ENCODE results near the gene ZNF70. TPM values are rescaled to one million over a fixed set of nuclear protein-coding genes. Genes with fewer than 3 reads are reported as not detected.

ZNF70 gene
- total RNA-seq, 3 donors from 2014 or later = 2.3 to 3.0 (median 2.6) TPM

GRCh38 chr22:23773483-23774113 is 22.7 kb upstream of the ZNF70 start:
- H3K4me3 Mint-ChIP-seq = peak overlapping the region; percentile 66
- H3K27me3 Mint-ChIP-seq (ENCODE audit: low read depth) = no peaks in the 10 kb centered on the region
- H3K4me1 Mint-ChIP-seq (ENCODE audit: low read depth) = peaks cover 18% of the 10 kb centered on the region
- ATAC-seq (no peak), DNase-seq (no peak)
- H3K36me3 Mint-ChIP-seq (ENCODE audit: insufficient read depth) = no peaks in the 10 kb centered on the region
- H3K9me3 Mint-ChIP-seq = no peaks in the 10 kb centered on the region

- Mint-ChIP-seq H3K27me3 (ENCODE audit: low read depth) (no peaks in the 10 kb centered on the region), H3K9me3 (no peaks in the 10 kb centered on the region), H3K4me1 (ENCODE audit: low read depth) (peaks cover 18% of the 10 kb centered on the region), H3K4me3 (peak within 1 kb of the TSS; percentile 66), H3K36me3 (ENCODE audit: insufficient read depth) (no peaks in the 10 kb centered on the region)
- DNase-seq (peak; percentile 47), ATAC-seq (peak; percentile 69 to 70)
These were observed 21.9 kb upstream of the ZNF70 start, which contains the start of gene MMP11 for GRCh38 chr22:23772649-23773473. MMP11 (plus strand) TSS chr22:23772849; CDS start chr22:23772871, 22 bp downstream.

DNA sequence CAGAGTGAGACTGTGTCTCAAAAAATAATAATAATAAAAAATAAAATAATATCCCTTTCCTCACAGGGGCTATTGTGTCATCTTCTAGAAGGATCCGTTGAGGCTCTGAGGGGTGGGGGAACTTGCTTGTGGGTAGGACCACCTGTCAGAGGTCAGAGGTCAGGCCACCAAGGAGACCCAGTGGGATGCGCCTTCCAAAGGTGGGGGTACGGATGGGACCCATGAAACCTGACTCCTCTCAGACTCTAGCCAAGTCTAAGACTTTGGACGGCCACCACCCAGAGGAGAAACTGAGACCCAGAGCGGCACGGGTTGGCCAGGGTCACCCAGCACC is 21.4 kb upstream of the ZNF70 start:
- ATAC-seq (no peak), DNase-seq (no peak)
- H3K27me3 Mint-ChIP-seq (ENCODE audit: low read depth) = no peaks in the 10 kb centered on the region
- peaks cover 18% of the 10 kb centered on the region for H3K4me1 Mint-ChIP-seq (ENCODE audit: low read depth)
- H3K36me3 Mint-ChIP-seq (ENCODE audit: insufficient read depth) = no peaks in the 10 kb centered on the region
- H3K9me3 Mint-ChIP-seq = no peaks in the 10 kb centered on the region
- peak overlapping the region; percentile 66 for H3K4me3 Mint-ChIP-seq

GRCh38 chr22:23769321-23769965 is 18.5 kb upstream of the ZNF70 start:
- peaks cover 39% of the 10 kb centered on the region for H3K4me1 Mint-ChIP-seq (ENCODE audit: low read depth)
- DNase-seq = no peak
- H3K4me3 Mint-ChIP-seq = peak overlapping the region; percentile 54
- H3K27me3 Mint-ChIP-seq (ENCODE audit: low read depth) = no peaks in the 10 kb centered on the region
- no peaks in the 10 kb centered on the region for H3K36me3 Mint-ChIP-seq (ENCODE audit: insufficient read depth)
- H3K9me3 Mint-ChIP-seq = no peaks in the 10 kb centered on the region
- ATAC-seq = no peak

DNA sequence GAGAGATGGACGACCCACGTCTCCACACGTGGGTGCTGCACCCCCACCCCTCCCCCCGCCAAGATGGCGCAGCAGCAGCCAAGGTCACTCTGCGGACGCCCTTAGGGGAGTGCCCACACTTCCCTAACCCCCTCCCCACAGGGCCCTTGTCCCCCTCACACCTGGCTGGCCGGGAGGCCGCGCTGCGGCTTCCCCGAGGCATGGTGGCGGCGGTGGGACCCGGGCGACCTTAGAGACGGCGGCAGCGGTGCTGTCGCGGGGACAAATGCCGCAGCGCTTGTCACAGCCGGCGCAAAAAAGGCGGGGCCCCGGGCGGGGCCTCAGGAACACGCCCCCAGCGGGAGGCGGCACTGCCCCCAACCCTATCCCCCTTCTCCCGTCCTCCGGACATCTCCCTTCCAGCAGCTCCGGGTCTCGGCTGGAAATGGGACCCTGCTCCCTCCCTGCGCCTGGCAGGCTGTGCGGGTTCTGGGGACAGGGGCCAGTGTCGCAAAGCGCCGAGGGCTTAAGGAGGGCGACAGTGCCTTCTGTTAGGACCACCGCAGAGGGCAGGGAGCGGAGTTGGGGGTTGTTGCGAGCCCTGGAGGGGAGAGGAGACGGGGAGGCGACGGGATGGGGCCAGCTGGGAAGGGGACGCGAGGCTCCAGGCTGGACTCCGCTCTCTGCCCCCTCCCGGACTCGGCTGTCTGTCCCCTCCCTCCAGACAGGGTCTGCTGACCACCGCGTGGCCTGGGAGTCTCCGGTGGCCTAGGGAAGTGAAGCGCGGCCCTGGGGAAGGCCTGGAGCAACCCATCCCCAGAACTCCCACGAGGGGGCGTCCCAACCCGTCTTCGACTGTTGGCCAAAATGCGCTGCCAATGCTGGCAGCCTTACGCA is 17.0 kb upstream of the ZNF70 start, which contains the start of gene CHCHD10:
Gene CHCHD10, minus strand, starts transcription at position 300 of the 876 bp plus-strand sequence. Its CDS starts 98 bp downstream, at position 202.
- Mint-ChIP-seq H3K9me3 (no peaks in the 10 kb centered on the region), H3K4me1 (ENCODE audit: low read depth) (peaks cover 46% of the 10 kb centered on the region), H3K27me3 (ENCODE audit: low read depth) (no peaks in the 10 kb centered on the region), H3K4me3 (peak within 1 kb of the TSS; percentile 82), H3K36me3 (ENCODE audit: insufficient read depth) (no peaks in the 10 kb centered on the region)
- ATAC-seq (peak; percentile 77 to 78), DNase-seq (peak; percentile 65)

- no peaks in the 10 kb centered on the region for H3K36me3 Mint-ChIP-seq (ENCODE audit: insufficient read depth)
- no peak for DNase-seq
- H3K4me3 Mint-ChIP-seq = peak overlapping the region; percentile 82
- H3K4me1 Mint-ChIP-seq (ENCODE audit: low read depth) = peaks cover 50% of the 10 kb centered on the region
- no peaks in the 10 kb centered on the region for H3K27me3 Mint-ChIP-seq (ENCODE audit: low read depth)
- H3K9me3 Mint-ChIP-seq = no peaks in the 10 kb centered on the region
- ATAC-seq = peak; percentile 1 to 8
These were observed 16.4 kb upstream of the ZNF70 start for GRCh38 chr22:23767303-23767672.

DNA sequence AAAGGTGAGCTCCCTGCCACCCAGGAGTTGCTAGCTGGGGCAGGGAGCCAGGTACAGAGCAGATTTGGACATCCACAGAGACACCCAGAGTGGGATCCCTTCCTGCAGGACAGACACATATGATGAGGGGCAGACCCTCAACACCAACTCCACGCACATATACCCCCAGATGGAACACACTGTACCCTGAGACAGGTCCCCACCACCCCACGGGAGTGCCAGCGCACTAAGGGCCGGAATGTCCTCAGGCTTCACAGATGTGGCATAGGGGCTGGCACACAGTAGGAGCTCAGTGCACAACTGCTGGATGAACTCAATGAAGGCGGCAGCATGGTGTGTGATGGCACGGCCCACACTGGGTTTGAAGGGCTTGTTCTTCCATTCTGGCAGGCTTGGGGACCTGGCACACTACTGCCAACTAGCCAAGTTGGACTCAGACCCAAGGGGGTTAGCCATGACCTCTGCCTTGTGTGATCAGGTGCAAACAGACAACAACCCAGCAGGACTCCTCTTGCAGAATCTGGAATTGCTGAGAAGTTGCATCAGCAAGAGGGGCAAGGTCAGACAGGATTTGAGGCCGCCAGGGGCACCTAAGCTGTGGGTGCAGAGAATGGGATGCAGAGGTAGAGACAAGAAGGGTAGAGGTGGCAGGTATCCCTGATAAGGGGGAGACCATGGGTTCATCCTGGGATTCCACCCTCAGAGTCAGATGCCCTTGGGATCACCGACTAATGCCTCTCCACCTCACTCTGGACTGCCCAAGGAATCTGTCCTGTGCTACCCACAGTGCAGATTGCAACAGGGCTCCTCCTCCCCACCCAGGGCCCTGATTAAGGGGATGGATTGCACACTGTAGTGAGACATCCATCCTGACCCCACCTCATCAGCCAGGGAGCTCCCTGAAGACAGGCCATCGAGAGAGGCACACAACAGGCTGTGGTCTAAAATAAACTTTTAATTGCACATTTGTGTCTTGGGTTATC is 14.3 kb upstream of the ZNF70 start:
- Mint-ChIP-seq H3K4me3 (no peak overlapping the region), H3K27me3 (ENCODE audit: low read depth) (no peaks in the 10 kb centered on the region), H3K4me1 (ENCODE audit: low read depth) (peaks cover 44% of the 10 kb centered on the region), H3K36me3 (ENCODE audit: insufficient read depth) (no peaks in the 10 kb centered on the region), H3K9me3 (no peaks in the 10 kb centered on the region)
- no peak for ATAC-seq
- DNase-seq = no peak

GRCh38 chr22:23763954-23764353 is 13.0 kb upstream of the ZNF70 start:
- Mint-ChIP-seq H3K9me3 (no peaks in the 10 kb centered on the region), H3K4me1 (ENCODE audit: low read depth) (peaks cover 41% of the 10 kb centered on the region), H3K27me3 (ENCODE audit: low read depth) (no peaks in the 10 kb centered on the region), H3K36me3 (ENCODE audit: insufficient read depth) (no peaks in the 10 kb centered on the region), H3K4me3 (peak overlapping the region; percentile 73)
- DNase-seq = no peak
- no peak for ATAC-seq

DNA sequence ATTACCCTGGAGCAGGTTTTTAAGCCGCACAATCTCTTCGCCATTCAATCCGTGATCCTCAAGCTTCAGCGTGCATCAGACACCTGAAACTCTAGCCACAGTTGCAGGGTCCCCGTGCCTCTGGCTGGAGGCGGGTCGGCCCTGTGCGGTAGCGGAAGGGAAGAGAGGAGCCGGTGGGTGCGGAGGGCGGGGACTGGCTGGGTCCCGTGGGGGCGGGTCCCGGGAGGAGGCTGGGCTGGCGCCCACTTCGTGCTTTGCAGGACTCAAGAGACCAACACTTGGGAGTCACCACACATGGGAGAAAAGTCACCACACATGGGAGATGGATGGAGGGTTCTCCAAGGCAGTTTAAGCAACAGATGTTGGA is 12.7 kb upstream of the ZNF70 start:
- Mint-ChIP-seq H3K4me3 (peak overlapping the region; percentile 73), H3K4me1 (ENCODE audit: low read depth) (peaks cover 41% of the 10 kb centered on the region)
- peak; percentile 48 to 55 for ATAC-seq

DNA sequence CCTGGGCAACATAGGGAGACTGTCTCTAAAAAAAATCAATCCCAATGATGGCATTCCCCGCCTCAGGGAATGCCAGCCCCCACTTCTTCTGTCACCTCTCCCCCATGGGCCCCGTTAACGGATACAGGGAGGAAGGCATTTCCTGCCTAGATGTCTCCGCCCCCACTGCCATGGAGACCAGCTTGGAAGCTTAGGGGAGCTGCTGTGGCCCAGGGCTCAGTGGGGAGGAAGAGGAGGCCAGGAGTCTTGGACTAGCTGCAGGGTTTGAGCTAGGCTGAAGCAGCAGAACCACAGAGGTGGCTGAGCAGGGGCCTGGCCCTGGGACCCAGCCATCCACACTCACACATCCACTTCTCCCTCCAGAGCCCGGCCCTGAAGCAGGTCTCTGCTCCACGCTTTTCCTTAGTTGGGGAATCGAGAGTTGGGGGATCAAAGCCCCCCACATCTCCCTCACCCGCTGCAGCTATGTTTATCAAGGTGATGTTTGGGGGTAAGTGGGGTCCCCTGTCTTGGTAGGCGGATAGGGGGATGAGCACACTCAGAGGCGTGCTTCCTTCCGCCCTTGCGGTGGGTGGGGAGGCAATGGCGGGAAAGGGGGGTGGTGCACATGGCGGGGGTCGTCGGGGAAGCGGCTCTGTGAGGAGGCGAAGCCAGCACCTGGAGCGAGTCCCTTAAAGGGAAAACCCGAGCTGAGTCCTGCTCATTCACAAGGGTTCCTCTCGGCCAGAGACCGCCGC is 12.1 kb upstream of the ZNF70 start, which contains the start of gene C22orf15:
Gene C22orf15, plus strand, starts transcription at position 149 of the 737 bp plus-strand sequence. Its CDS starts 317 bp downstream, at position 466.
- Mint-ChIP-seq H3K4me3 (peak within 1 kb of the TSS; percentile 73), H3K27me3 (ENCODE audit: low read depth) (no peaks in the 10 kb centered on the region), H3K4me1 (ENCODE audit: low read depth) (peaks cover 41% of the 10 kb centered on the region), H3K36me3 (ENCODE audit: insufficient read depth) (no peaks in the 10 kb centered on the region), H3K9me3 (no peaks in the 10 kb centered on the region)
- no peak for DNase-seq
- peak in 1 of 2 donors; percentile 4 for ATAC-seq

More for the DNA sequence above, 12.7 kb upstream of the ZNF70 start:
- Mint-ChIP-seq H3K27me3 (ENCODE audit: low read depth) (no peaks in the 10 kb centered on the region), H3K36me3 (ENCODE audit: insufficient read depth) (no peaks in the 10 kb centered on the region), H3K9me3 (no peaks in the 10 kb centered on the region)
- DNase-seq = peak; percentile 45

DNA sequence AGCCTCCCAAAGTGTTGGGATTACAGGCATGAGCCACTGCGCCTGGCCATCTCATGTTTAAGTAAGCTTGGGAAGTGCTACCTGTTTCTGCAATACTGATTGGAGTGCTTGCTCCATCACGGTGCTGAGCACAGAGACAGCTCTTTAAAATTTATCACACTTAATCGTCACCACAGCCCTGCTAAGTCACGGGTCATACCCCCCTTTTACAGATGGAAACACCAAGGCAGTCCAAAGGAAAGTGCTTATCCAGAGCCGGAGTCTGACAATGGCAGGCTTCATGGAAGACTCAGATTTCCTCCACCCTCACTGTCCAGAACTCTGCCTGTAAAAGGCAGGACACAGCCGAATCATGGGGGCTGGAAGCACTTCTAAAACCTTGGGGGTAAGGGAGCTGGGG is 9.1 kb upstream of the ZNF70 start:
- H3K4me3 Mint-ChIP-seq = no peak overlapping the region
- peaks cover 26% of the 10 kb centered on the region for H3K4me1 Mint-ChIP-seq (ENCODE audit: low read depth)
- DNase-seq (no peak), ATAC-seq (no peak)
- no peaks in the 10 kb centered on the region for H3K9me3 Mint-ChIP-seq
- no peaks in the 10 kb centered on the region for H3K27me3 Mint-ChIP-seq (ENCODE audit: low read depth)
- no peaks in the 10 kb centered on the region for H3K36me3 Mint-ChIP-seq (ENCODE audit: insufficient read depth)

GRCh38 chr22:23759566-23759965 is 8.7 kb upstream of the ZNF70 start:
- H3K4me3 Mint-ChIP-seq = no peak overlapping the region
- no peaks in the 10 kb centered on the region for H3K27me3 Mint-ChIP-seq (ENCODE audit: low read depth)
- H3K4me1 Mint-ChIP-seq (ENCODE audit: low read depth) = peaks cover 22% of the 10 kb centered on the region
- ATAC-seq = no peak
- no peaks in the 10 kb centered on the region for H3K9me3 Mint-ChIP-seq
- no peaks in the 10 kb centered on the region for H3K36me3 Mint-ChIP-seq (ENCODE audit: insufficient read depth)
- no peak for DNase-seq
